Lung (tissue), 12 donors: ENCODE measurements around the gene CCDC6. TPM values are rescaled to one million over a fixed set of nuclear protein-coding genes. Genes with fewer than 3 reads are reported as not detected.

Experiments
- ATAC-seq: fragments of 200-7000 bp; cut with Tn5 transposase; one replicate; pipeline ENCODE4 v1.9.1; 2020; ENCODE audit warnings: moderate number of reproducible peaks; ENCODE audit not compliant: insufficient read depth, low FRiP score
- DNase-seq, 3 donors: peaks; one replicate each; pipeline ENCODE4 v3.0.0-alpha.2; 2013 to 2017
- H3K27ac ChIP-seq, 2 donors: one replicate each; pipeline ENCODE4 v1.5.1; 2013; ENCODE audit warnings: mild to moderate bottlenecking in 2 of 2, moderate library complexity in 2 of 2, control low read depth in 1 of 2, inconsistent platforms in 1 of 2, low read depth in 1 of 2, low read length in 1 of 2
- H3K27me3 ChIP-seq, 3 donors: one replicate each; pipeline ENCODE4 v1.5.1; 2013; ENCODE audit warnings: low read length in 2 of 3; ENCODE audit not compliant: control insufficient read depth in 3 of 3, insufficient read depth in 3 of 3
- H3K36me3 ChIP-seq, 4 donors: one replicate each; pipeline ENCODE4 v1.5.1; 2013; ENCODE audit warnings: low read length in 4 of 4, mild to moderate bottlenecking in 1 of 4, moderate library complexity in 1 of 4; ENCODE audit not compliant: control insufficient read depth in 4 of 4, insufficient read depth in 4 of 4
- H3K4me1 ChIP-seq, 5 donors: one replicate each; pipeline ENCODE4 v1.5.1; 2013; ENCODE audit warnings: low read length in 5 of 5, mild to moderate bottlenecking in 2 of 5, moderate library complexity in 1 of 5; ENCODE audit not compliant: control insufficient read depth in 5 of 5, insufficient read depth in 5 of 5
- H3K4me3 ChIP-seq: one replicate; pipeline ENCODE4 v1.5.1; 2013; ENCODE audit warnings: mild to moderate bottlenecking, control low read depth, moderate library complexity
- H3K9ac ChIP-seq, 2 donors: one replicate each; pipeline ENCODE4 v1.5.1; 2013; ENCODE audit warnings: low read length in 2 of 2, control low read depth in 1 of 2; ENCODE audit not compliant: insufficient read depth in 1 of 2
- H3K9me3 ChIP-seq, 4 donors: one replicate each; pipeline ENCODE4 v1.5.1; 2013; ENCODE audit warnings: low read length in 3 of 4, mild to moderate bottlenecking in 1 of 4, moderate library complexity in 1 of 4; ENCODE audit not compliant: control insufficient read depth in 4 of 4, insufficient read depth in 3 of 4
- CTCF ChIP-seq: IDR thresholded peaks from 2 replicates; pipeline ENCODE4 v1.5.1; 2012; ENCODE audit warnings: mild to moderate bottlenecking; ENCODE audit errors: control extremely low read depth, extremely low read depth
- WGBS, 2 donors: extraction: QIAGEN DNeasy Blood & Tissue Kit; methylation state at CpG; one replicate each; pipeline ENCODE4 v1.1.7; 2013; 5-methylcytosine and 5-hydroxymethylcytosine counted together
- polyA plus RNA-seq, 2 donors: library from polyadenylated mRNA; stranded (reverse); fragments of 200-250 nt; gene quantifications; one replicate each; pipeline ENCODE4 v1.2.1, GENCODE V29; 2013
- total RNA-seq, 2 donors: library from RNA; depleted of rRNA in 1 of 2; stranded (reverse); fragments of >200 nt in 1 of 2; gene quantifications; one replicate each; pipeline ENCODE4 v1.2.1, GENCODE V29; 2014 to 2021
- donor health status: control.
- donor health status: control.
- donor health status: Bipolar disorder and iron deficiency.
- donor health status: healthy.
- donor health status: DM: yes; HTN: yes; CAD: no.

CCDC6 gene
- total and polyA plus RNA-seq, 4 donors, result 13.2 to 77.2 (median 28.1) TPM

DNA sequence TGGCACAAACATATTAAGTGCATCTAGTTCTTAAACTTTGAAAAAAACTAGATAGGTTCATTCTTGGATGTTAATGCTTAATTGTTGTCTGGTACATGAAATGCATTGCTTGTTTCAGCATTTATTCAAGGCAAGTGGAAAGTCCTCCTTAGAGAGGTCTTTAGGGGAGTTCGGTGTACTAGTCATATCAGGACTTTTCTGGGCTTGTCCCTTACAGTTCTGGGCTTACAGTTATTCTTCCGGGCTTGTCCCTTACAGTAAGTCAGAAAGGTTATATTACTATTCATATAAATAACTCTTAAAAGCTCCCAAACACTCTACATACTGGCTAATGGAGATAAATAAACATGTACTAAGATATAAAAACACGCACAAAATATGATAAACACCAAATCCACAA lies 91.5 kb downstream of the CCDC6 start:
- 79 to 89% methylated on average over 3 of the region's 3 CpGs for WGBS, 2 donors
- ATAC-seq, result no peak
- H3K9ac ChIP-seq, result no peak overlapping the region
- H3K27me3 ChIP-seq, result no peaks in the 10 kb centered on the region
- peaks cover 0 to 17% (median 0%) of the 10 kb centered on the region in 5 donors for H3K4me1 ChIP-seq
- H3K9me3 ChIP-seq, result no peaks in the 10 kb centered on the region
- no peak overlapping the region for H3K27ac ChIP-seq
- no peak for DNase-seq
- TF ChIP-seq CTCF, result no peak
- no peak overlapping the region for H3K4me3 ChIP-seq
- H3K36me3 ChIP-seq, result peaks cover 13 to 18% (median 13%) of the 10 kb centered on the region in 4 donors

DNA sequence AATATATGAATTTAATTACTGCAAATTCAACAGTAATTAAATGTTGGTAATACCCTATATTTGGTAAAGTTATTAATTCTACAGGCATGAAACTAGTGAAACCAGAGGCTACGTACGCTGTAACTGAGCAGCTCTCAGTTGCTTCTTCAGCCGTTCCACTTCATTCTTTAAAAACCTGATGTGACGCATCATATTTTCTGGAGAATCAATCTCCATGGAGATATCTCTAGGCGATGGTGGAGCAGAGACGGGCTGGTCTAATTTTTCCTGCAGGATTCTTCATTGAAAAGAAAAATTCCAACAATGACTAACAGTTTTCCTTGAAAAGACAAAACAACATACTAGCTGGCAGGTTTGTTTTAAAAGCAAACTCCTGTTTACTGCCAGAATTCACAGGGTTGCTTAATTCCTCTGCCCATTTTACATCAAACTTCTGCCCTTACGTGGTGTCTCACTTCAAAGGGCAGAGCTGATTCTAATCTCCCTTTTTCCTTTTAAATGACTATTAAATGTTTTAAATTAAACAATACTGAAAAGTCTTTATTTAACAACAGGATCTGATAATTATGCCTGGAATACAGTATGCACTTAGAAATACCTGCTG lies 93.7 kb downstream of the CCDC6 start:
- Histone ChIP-seq H3K27me3 (no peaks in the 10 kb centered on the region), H3K27ac (no peak overlapping the region), H3K4me3 (no peak overlapping the region), H3K9ac (no peak overlapping the region), H3K36me3 (peaks cover 16 to 21% (median 18%) of the 10 kb centered on the region in 4 donors), H3K9me3 (no peaks in the 10 kb centered on the region), H3K4me1 (peaks cover 0 to 14% (median 0%) of the 10 kb centered on the region in 5 donors)
- ATAC-seq (no peak), DNase-seq (no peak)
- 93 to 94% methylated on average over 7 of the region's 7 CpGs for WGBS, 2 donors
- no peak for TF ChIP-seq CTCF

DNA sequence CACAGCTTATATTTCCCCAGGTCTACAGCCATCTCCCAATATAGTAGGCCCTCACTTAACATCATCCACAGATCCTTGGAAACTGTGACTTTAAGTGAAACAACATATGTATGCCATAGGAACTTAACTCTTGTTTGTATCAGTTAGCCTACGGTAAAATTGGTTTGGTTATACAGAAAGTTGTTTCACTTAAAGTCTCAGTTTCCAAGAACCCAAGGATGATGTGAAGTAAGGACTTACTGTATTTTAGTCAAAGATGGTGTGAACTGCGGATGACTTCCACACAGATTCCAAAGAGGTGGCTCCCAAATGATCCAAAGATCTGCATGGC lies 96.7 kb downstream of the CCDC6 start:
- TF ChIP-seq CTCF, result no peak
- Histone ChIP-seq H3K9ac (no peak overlapping the region), H3K27ac (no peak overlapping the region), H3K4me1 (peaks cover 0 to 7% (median 0%) of the 10 kb centered on the region in 5 donors), H3K4me3 (no peak overlapping the region), H3K27me3 (no peaks in the 10 kb centered on the region), H3K9me3 (no peaks in the 10 kb centered on the region), H3K36me3 (peaks cover 28 to 39% (median 33%) of the 10 kb centered on the region in 4 donors)
- DNase-seq, result no peak
- 95 to 100% methylated on average over 2 of the region's 2 CpGs for WGBS, 2 donors
- no peak for ATAC-seq
